Endothelial cell (in vitro differentiated cells): ENCODE data around the gene AZIN2. TPM values are rescaled to one million over a fixed set of nuclear protein-coding genes. Genes with fewer than 3 reads are reported as not detected.

Experiments used
- DNase-seq: peaks from one replicate; pipeline ENCODE4 v3.0.0; 2021; ENCODE audit warnings: low spot score
- H3K27ac Mint-ChIP-seq: one replicate; pipeline ENCODE4 v1.8.0; 2021; ENCODE audit warnings: mixed read lengths, inconsistent platforms; ENCODE audit not compliant: unreplicated experiment
- H3K27me3 Mint-ChIP-seq: one replicate; pipeline ENCODE4 v1.8.0; 2021; ENCODE audit warnings: mild to moderate bottlenecking, moderate library complexity, mixed read lengths, inconsistent platforms; ENCODE audit not compliant: unreplicated experiment
- H3K36me3 Mint-ChIP-seq: one replicate; pipeline ENCODE4 v1.8.0; 2021; ENCODE audit warnings: mild to moderate bottlenecking, low read depth, mixed read lengths, inconsistent platforms; ENCODE audit not compliant: unreplicated experiment
- H3K4me1 Mint-ChIP-seq: one replicate; pipeline ENCODE4 v1.8.0; 2021; ENCODE audit warnings: mild to moderate bottlenecking, mixed read lengths, inconsistent platforms; ENCODE audit not compliant: unreplicated experiment
- H3K4me3 Mint-ChIP-seq: one replicate; pipeline ENCODE4 v1.8.0; 2021; ENCODE audit warnings: mild to moderate bottlenecking, mixed read lengths, inconsistent platforms; ENCODE audit not compliant: unreplicated experiment
- H3K9me3 Mint-ChIP-seq: one replicate; pipeline ENCODE4 v1.8.0; 2021; ENCODE audit warnings: mixed read lengths, inconsistent platforms; ENCODE audit not compliant: unreplicated experiment
- CTCF ChIP-seq: fragments of 200-600 bp; sonication (generic); IDR thresholded peaks from one replicate; pipeline ENCODE4 v1.5.0; 2021; ENCODE audit warnings: antibody characterized with exemption; ENCODE audit not compliant: unreplicated experiment
- total RNA-seq: library from RNA; stranded (reverse); fragmentation: NEBNext Ultra II Directional; extraction: Animal tissue kit (Norgen Biotek cat#: 25700); gene quantifications from one replicate; pipeline ENCODE4 v1.2.1, GENCODE V29; 2021; ENCODE audit not compliant: unreplicated experiment

AZIN2 gene
- total RNA-seq, 1 donor from 2014 or later: 1.4 TPM

GRCh38 chr1:33150522-33150921 lies 69.6 kb downstream of the AZIN2 start:
- TF ChIP-seq CTCF: no peak
- Mint-ChIP-seq H3K27me3 (peaks cover 16% of the 10 kb centered on the region), H3K4me1 (peaks cover 12% of the 10 kb centered on the region), H3K9me3 (no peaks in the 10 kb centered on the region), H3K4me3 (no peak overlapping the region), H3K27ac (no peak overlapping the region), H3K36me3 (peaks cover 10% of the 10 kb centered on the region)
- DNase-seq: no peak

- Mint-ChIP-seq H3K4me1 (peaks cover 12% of the 10 kb centered on the region), H3K27ac (no peak overlapping the region), H3K27me3 (peaks cover 17% of the 10 kb centered on the region), H3K4me3 (no peak overlapping the region), H3K9me3 (no peaks in the 10 kb centered on the region), H3K36me3 (peaks cover 14% of the 10 kb centered on the region)
- DNase-seq: no peak
- no peak for TF ChIP-seq CTCF
Measured at GRCh38 chr1:33151116-33151515, 70.2 kb downstream of the AZIN2 start.

GRCh38 chr1:33152685-33153432 lies 71.9 kb downstream of the AZIN2 start:
- Mint-ChIP-seq H3K4me1 (peaks cover 17% of the 10 kb centered on the region), H3K36me3 (peaks cover 19% of the 10 kb centered on the region), H3K27ac (peak overlapping the region; percentile 21), H3K9me3 (no peaks in the 10 kb centered on the region), H3K27me3 (peaks cover 11% of the 10 kb centered on the region), H3K4me3 (no peak overlapping the region)
- TF ChIP-seq CTCF: no peak
- no peak for DNase-seq

GRCh38 chr1:33153650-33154049 lies 72.7 kb downstream of the AZIN2 start:
- H3K9me3 Mint-ChIP-seq: no peaks in the 10 kb centered on the region
- no peak for TF ChIP-seq CTCF
- DNase-seq: no peak
- H3K4me3 Mint-ChIP-seq: no peak overlapping the region
- H3K27ac Mint-ChIP-seq: no peak overlapping the region
- peaks cover 17% of the 10 kb centered on the region for H3K4me1 Mint-ChIP-seq
- H3K27me3 Mint-ChIP-seq: peaks cover 11% of the 10 kb centered on the region
- H3K36me3 Mint-ChIP-seq: peaks cover 19% of the 10 kb centered on the region

GRCh38 chr1:33155877-33156538 lies 75.1 kb downstream of the AZIN2 start:
- peaks cover 20% of the 10 kb centered on the region for H3K4me1 Mint-ChIP-seq
- DNase-seq: no peak
- H3K9me3 Mint-ChIP-seq: no peaks in the 10 kb centered on the region
- H3K36me3 Mint-ChIP-seq: peaks cover 23% of the 10 kb centered on the region
- no peak overlapping the region for H3K27ac Mint-ChIP-seq
- peaks cover 14% of the 10 kb centered on the region for H3K27me3 Mint-ChIP-seq
- H3K4me3 Mint-ChIP-seq: peak overlapping the region; percentile 34
- TF ChIP-seq CTCF: no peak
